HEK293 (cell line): ENCODE data around the gene SEMA3F.

Experiments used
- REST ChIP-seq: fragments of 450-650 bp; formaldehyde crosslinking; IDR thresholded peaks from 2 replicates; pipeline ENCODE4 v1.5.1; 2016; ENCODE audit warnings: missing biosample characterization, missing genetic modification characterization
- ZNF175 ChIP-seq: fragments of 450-650 bp; formaldehyde crosslinking; IDR thresholded peaks from 2 replicates; pipeline ENCODE4 v1.5.1; 2016; ENCODE audit warnings: missing biosample characterization, missing genetic modification characterization
- ZNF274 ChIP-seq, 2 experiments: fragments of 200-500 bp in 1 of 2; fragments of 450-650 bp in 1 of 2; sonication (Bioruptor generic) in 1 of 2; formaldehyde crosslinking in 1 of 2; IDR thresholded peaks; 2 replicates each; pipeline versions ENCODE4 v1.5.1 to v1.6.1; 2014 to 2016; ENCODE audit warnings: borderline replicate concordance in 1 of 2, inconsistent platforms in 1 of 2, low read length in 1 of 2, missing biosample characterization in 1 of 2, missing genetic modification characterization in 1 of 2
- ZNF37A ChIP-seq: fragments of 450-650 bp; IDR thresholded peaks from 2 replicates; pipeline ENCODE4 v1.5.1; 2018; ENCODE audit warnings: missing biosample characterization, missing genetic modification characterization
- ZNF391 ChIP-seq: fragments of 450-650 bp; formaldehyde crosslinking; IDR thresholded peaks from 2 replicates; pipeline ENCODE4 v1.5.1; 2016; ENCODE audit warnings: low read depth, missing biosample characterization, missing genetic modification characterization, borderline replicate concordance
- ZNF549 ChIP-seq: fragments of 450-650 bp; IDR thresholded peaks from 2 replicates; pipeline ENCODE4 v1.5.1; 2018; ENCODE audit warnings: missing biosample characterization, missing genetic modification characterization, mild to moderate bottlenecking, inconsistent platforms, moderate library complexity
- ZNF585B ChIP-seq: fragments of 450-650 bp; formaldehyde crosslinking; IDR thresholded peaks from 2 replicates; pipeline ENCODE4 v1.5.1; 2016; ENCODE audit warnings: missing biosample characterization, missing genetic modification characterization
- TF ChIP-seq, protein P1 (sequence below): sonication (generic); formaldehyde crosslinking; IDR thresholded peaks from 2 replicates; pipeline ENCODE4 v1.8.1; 2022; ENCODE audit warnings: mild to moderate bottlenecking, moderate library complexity, missing genetic modification reagents
- TF ChIP-seq, protein P2 (sequence below): fragments of 450-650 bp; formaldehyde crosslinking; IDR thresholded peaks from 2 replicates; pipeline ENCODE4 v1.5.1; 2017; ENCODE audit warnings: missing biosample characterization, missing genetic modification characterization

GRCh38 chr3:50187750-50188149, 32.6 kb downstream of the SEMA3F start:
- no peak for TF ChIP-seq ZNF585B
- TF ChIP-seq ZNF175 (tag by site-specific recombination), result no peak
- TF ChIP-seq REST (tag by site-specific recombination), result no peak
- TF ChIP-seq, protein P1, sequence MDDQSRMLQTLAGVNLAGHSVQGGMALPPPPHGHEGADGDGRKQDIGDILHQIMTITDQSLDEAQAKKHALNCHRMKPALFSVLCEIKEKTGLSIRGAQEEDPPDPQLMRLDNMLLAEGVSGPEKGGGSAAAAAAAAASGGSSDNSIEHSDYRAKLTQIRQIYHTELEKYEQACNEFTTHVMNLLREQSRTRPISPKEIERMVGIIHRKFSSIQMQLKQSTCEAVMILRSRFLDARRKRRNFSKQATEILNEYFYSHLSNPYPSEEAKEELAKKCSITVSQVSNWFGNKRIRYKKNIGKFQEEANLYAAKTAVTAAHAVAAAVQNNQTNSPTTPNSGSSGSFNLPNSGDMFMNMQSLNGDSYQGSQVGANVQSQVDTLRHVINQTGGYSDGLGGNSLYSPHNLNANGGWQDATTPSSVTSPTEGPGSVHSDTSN, result no peak
- TF ChIP-seq ZNF549 (tag by site-specific recombination), result no peak
- no peak for TF ChIP-seq ZNF274 (IDR thresholded peaks at IDR 0.05; ENCODE audit: low read length)
- no peak for TF ChIP-seq ZNF274 (tag by site-specific recombination; IDR thresholded peaks at IDR 0.05; ENCODE audit: borderline replicate concordance)
- TF ChIP-seq, protein P2, sequence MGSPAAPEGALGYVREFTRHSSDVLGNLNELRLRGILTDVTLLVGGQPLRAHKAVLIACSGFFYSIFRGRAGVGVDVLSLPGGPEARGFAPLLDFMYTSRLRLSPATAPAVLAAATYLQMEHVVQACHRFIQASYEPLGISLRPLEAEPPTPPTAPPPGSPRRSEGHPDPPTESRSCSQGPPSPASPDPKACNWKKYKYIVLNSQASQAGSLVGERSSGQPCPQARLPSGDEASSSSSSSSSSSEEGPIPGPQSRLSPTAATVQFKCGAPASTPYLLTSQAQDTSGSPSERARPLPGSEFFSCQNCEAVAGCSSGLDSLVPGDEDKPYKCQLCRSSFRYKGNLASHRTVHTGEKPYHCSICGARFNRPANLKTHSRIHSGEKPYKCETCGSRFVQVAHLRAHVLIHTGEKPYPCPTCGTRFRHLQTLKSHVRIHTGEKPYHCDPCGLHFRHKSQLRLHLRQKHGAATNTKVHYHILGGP (tag by site-specific recombination), result no peak
- no peak for TF ChIP-seq ZNF391 (tag by site-specific recombination)
- no peak for TF ChIP-seq ZNF37A
